Upper lobe of left lung (tissue), 6 donors: Measurements from ENCODE around the gene RAPGEF2. TPM values are rescaled to one million over a fixed set of nuclear protein-coding genes. Genes with fewer than 3 reads are reported as not detected.

Source experiments
- ATAC-seq, 2 donors: fragments of 200-7000 bp; cut with Tn5 transposase; one replicate each; pipeline ENCODE4 v1.9.1; 2022; ENCODE audit warnings: mild to moderate bottlenecking in 2 of 2, moderate library complexity in 2 of 2; ENCODE audit not compliant: low FRiP score in 2 of 2
- DNase-seq, 2 donors: peaks; one replicate each; pipeline ENCODE4 v3.0.0-alpha.2; 2019 to 2020
- H3K27ac ChIP-seq, 4 donors: fragments of 200-600 bp; sonication (generic); one replicate each; pipeline ENCODE4 v1.5.1; 2016 to 2019
- H3K27me3 ChIP-seq, 4 donors: fragments of 200-600 bp; sonication (generic); one replicate each; pipeline ENCODE4 v1.5.1; 2017 to 2019
- H3K36me3 ChIP-seq, 4 donors: fragments of 200-600 bp; sonication (generic); one replicate each; pipeline ENCODE4 v1.5.1; 2016 to 2019
- H3K4me1 ChIP-seq, 4 donors: fragments of 200-600 bp; sonication (generic); one replicate each; pipeline ENCODE4 v1.5.1; 2018 to 2019
- H3K4me3 ChIP-seq, 4 donors: fragments of 200-600 bp; sonication (generic); one replicate each; pipeline ENCODE4 v1.5.1; 2017 to 2019; ENCODE audit warnings: mild to moderate bottlenecking in 2 of 4, moderate library complexity in 1 of 4
- H3K9me3 ChIP-seq, 4 donors: fragments of 200-600 bp; sonication (generic); one replicate each; pipeline ENCODE4 v1.5.1; 2018 to 2019
- EP300 ChIP-seq, 4 donors: sonication (generic); formaldehyde crosslinking; IDR thresholded peaks; one replicate each; pipeline ENCODE4 v1.5.1; 2017; ENCODE audit warnings: antibody characterized with exemption in 4 of 4, control low read depth in 2 of 4
- POLR2A ChIP-seq, 4 donors: fragments of 450-650 bp; IDR thresholded peaks; one replicate each; pipeline ENCODE4 v1.5.1; 2016 to 2017; ENCODE audit warnings: antibody characterized with exemption in 4 of 4, mild to moderate bottlenecking in 2 of 4
- POLR2AphosphoS5 ChIP-seq, 2 donors: sonication (generic); formaldehyde crosslinking; IDR thresholded peaks; one replicate each; pipeline ENCODE4 v1.5.1; 2017; ENCODE audit warnings: antibody characterized with exemption in 2 of 2
- WGBS, 2 donors: methylation state at CpG; one replicate each; pipeline ENCODE4 v1.1.5; 2017 to 2018; 5-methylcytosine and 5-hydroxymethylcytosine counted together
- total RNA-seq, 6 donors: library from RNA; depleted of rRNA in 4 of 6; stranded (reverse); fragments of >200 nt in 4 of 6; gene quantifications; one replicate each; pipeline versions ENCODE4 v1.1.0 to v1.2.1, GENCODE V29; 2016 to 2021
- TF ChIP-seq, protein P1 (sequence below), 6 experiments: fragments of 450-650 bp in 4 of 6; fragments of 200-600 bp in 2 of 6; sonication (generic) in 2 of 6; IDR thresholded peaks; one replicate each; pipeline ENCODE4 v1.5.1; 2016 to 2019; ENCODE audit warnings: antibody characterized with exemption in 6 of 6
- donor health status: DM: no; HTN: no; CAD: no; lungs with moderate emphysema.
- donor health status: DM: no; HTN: yes; CAD: no; lungs with severe emphysema.

The RAPGEF2 gene
- total RNA-seq, 6 donors from 2014 or later: 53.3 to 122 (median 66.3) TPM

DNA sequence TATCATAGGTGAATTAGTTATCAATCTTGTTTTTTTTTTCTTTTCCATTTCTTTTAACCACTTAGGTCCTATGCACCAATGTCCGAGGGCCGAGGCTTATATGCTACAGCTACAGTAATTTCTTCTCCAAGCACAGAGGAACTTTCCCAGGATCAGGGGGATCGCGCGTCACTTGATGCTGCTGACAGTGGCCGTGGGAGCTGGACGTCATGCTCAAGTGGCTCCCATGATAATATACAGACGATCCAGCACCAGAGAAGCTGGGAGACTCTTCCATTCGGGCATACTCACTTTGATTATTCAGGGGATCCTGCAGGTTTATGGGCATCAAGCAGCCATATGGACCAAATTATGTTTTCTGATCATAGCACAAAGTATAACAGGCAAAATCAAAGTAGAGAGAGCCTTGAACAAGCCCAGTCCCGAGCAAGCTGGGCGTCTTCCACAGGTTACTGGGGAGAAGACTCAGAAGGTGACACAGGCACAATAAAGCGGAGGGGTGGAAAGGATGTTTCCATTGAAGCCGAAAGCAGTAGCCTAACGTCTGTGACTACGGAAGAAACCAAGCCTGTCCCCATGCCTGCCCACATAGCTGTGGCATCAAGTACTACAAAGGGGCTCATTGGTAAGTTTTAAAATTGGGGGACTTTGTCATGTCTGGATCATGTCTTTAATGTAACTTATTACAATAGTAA, 250.7 kb downstream of the RAPGEF2 start:
- no peak for DNase-seq
- ATAC-seq: no peak
- H3K27me3 ChIP-seq: no peaks in the 10 kb centered on the region
- no peak overlapping the region for H3K4me3 ChIP-seq
- no peaks in the 10 kb centered on the region for H3K9me3 ChIP-seq
- H3K36me3 ChIP-seq: peaks cover 22 to 87% (median 55%) of the 10 kb centered on the region in 4 donors
- H3K4me1 ChIP-seq: no peaks in the 10 kb centered on the region
- 97% methylated on average over 15 of the region's 15 CpGs for WGBS, 2 donors
- H3K27ac ChIP-seq: no peak overlapping the region
- no peak for TF ChIP-seq POLR2A (IDR thresholded peaks at IDR 0.05)
- no peak for TF ChIP-seq POLR2AphosphoS5 (IDR thresholded peaks at IDR 0.05)
- no peak for TF ChIP-seq EP300 (IDR thresholded peaks at IDR 0.05)
- TF ChIP-seq, protein P1, sequence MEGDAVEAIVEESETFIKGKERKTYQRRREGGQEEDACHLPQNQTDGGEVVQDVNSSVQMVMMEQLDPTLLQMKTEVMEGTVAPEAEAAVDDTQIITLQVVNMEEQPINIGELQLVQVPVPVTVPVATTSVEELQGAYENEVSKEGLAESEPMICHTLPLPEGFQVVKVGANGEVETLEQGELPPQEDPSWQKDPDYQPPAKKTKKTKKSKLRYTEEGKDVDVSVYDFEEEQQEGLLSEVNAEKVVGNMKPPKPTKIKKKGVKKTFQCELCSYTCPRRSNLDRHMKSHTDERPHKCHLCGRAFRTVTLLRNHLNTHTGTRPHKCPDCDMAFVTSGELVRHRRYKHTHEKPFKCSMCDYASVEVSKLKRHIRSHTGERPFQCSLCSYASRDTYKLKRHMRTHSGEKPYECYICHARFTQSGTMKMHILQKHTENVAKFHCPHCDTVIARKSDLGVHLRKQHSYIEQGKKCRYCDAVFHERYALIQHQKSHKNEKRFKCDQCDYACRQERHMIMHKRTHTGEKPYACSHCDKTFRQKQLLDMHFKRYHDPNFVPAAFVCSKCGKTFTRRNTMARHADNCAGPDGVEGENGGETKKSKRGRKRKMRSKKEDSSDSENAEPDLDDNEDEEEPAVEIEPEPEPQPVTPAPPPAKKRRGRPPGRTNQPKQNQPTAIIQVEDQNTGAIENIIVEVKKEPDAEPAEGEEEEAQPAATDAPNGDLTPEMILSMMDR (IDR thresholded peaks at IDR 0.05): no peak

DNA sequence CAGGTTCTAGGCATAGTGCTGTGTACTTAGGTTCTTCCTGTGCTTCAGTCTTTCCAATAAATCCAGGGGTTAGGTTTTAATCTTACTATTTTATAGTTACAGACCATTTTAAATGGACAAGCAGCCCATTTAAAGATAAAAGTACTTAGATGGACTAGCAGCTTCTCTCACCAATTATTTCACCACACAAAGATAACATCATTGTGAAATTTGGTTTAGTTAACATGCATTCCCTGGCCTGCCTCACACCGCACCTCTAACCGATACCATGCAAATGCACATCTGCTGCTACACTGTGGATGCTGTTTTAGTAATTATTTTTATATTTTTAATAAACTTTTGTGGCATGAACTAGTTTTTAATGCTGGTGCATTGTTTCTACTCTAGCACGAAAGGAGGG, 252.6 kb downstream of the RAPGEF2 start:
- DNase-seq (no peak), ATAC-seq (no peak)
- Histone ChIP-seq H3K4me3 (no peak overlapping the region), H3K27me3 (no peaks in the 10 kb centered on the region), H3K9me3 (no peaks in the 10 kb centered on the region), H3K4me1 (no peaks in the 10 kb centered on the region), H3K36me3 (peaks cover 22 to 98% (median 65%) of the 10 kb centered on the region in 4 donors), H3K27ac (no peak overlapping the region)
- TF ChIP-seq, protein P1 (IDR thresholded peaks at IDR 0.05): no peak
- TF ChIP-seq POLR2A (IDR thresholded peaks at IDR 0.05): no peak
- no peak for TF ChIP-seq EP300 (IDR thresholded peaks at IDR 0.05)
- no peak for TF ChIP-seq POLR2AphosphoS5 (IDR thresholded peaks at IDR 0.05)
- 98% methylated on average over 3 of the region's 3 CpGs for WGBS, 2 donors

DNA sequence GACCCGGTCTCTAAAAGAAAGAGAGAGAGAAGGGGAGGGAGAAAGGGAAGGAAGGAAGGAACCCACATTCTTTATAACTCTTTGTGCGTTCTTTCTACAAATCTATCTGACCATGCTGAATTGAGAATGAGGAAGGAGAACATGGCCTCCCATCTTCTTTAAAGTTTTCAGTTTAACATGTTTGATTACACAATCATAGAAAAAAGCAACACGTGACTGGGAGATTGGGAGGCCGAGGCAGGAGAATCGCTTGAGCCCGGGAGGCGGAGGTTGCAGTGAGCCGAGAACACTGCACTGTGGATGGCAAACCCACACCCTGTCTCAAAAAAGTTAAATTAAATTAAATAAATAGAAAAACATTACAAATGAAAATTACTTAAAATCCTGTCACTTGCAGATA, 254.5 kb downstream of the RAPGEF2 start:
- Histone ChIP-seq H3K27ac (no peak overlapping the region), H3K27me3 (no peaks in the 10 kb centered on the region), H3K36me3 (peaks cover 22 to 91% (median 62%) of the 10 kb centered on the region in 4 donors), H3K4me1 (no peaks in the 10 kb centered on the region), H3K9me3 (no peaks in the 10 kb centered on the region), H3K4me3 (no peak overlapping the region)
- 85 to 90% methylated on average over 8 of the region's 8 CpGs for WGBS, 2 donors
- no peak for TF ChIP-seq EP300 (IDR thresholded peaks at IDR 0.05)
- TF ChIP-seq POLR2A (IDR thresholded peaks at IDR 0.05): no peak
- TF ChIP-seq, protein P1 (IDR thresholded peaks at IDR 0.05): no peak
- no peak for TF ChIP-seq POLR2AphosphoS5 (IDR thresholded peaks at IDR 0.05)
- ATAC-seq (no peak), DNase-seq (no peak)

DNA sequence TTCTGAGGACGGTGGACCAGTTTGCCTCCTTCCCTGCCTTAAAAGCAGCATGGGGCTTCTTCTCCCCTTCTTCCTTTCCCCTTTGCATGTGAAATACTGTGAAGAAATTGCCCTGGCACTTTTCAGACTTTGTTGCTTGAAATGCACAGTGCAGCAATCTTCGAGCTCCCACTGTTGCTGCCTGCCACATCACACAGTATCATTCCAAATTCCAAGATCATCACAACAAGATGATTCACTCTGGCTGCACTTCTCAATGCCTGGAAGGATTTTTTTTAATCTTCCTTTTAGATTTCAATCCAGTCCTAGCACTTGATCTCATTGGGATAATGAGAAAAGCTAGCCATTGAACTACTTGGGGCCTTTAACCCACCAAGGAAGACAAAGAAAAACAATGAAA, 255.3 kb downstream of the RAPGEF2 start:
- H3K27ac ChIP-seq: peak overlapping the region in 1 of 4 donors; percentile 42
- peaks cover 16 to 85% (median 54%) of the 10 kb centered on the region in 4 donors for H3K36me3 ChIP-seq
- no peaks in the 10 kb centered on the region for H3K9me3 ChIP-seq
- no peaks in the 10 kb centered on the region for H3K27me3 ChIP-seq
- DNase-seq (no peak), ATAC-seq (peak in 1 of 2 donors; percentile 64)
- TF ChIP-seq POLR2A (IDR thresholded peaks at IDR 0.05): no peak
- no peak for TF ChIP-seq POLR2AphosphoS5 (IDR thresholded peaks at IDR 0.05)
- no peak for TF ChIP-seq EP300 (IDR thresholded peaks at IDR 0.05)
- TF ChIP-seq, protein P1 (IDR thresholded peaks at IDR 0.05): no peak
- H3K4me3 ChIP-seq: no peak overlapping the region
- H3K4me1 ChIP-seq: no peaks in the 10 kb centered on the region
- 86 to 91% methylated on average over 2 of the region's 2 CpGs for WGBS, 2 donors

DNA sequence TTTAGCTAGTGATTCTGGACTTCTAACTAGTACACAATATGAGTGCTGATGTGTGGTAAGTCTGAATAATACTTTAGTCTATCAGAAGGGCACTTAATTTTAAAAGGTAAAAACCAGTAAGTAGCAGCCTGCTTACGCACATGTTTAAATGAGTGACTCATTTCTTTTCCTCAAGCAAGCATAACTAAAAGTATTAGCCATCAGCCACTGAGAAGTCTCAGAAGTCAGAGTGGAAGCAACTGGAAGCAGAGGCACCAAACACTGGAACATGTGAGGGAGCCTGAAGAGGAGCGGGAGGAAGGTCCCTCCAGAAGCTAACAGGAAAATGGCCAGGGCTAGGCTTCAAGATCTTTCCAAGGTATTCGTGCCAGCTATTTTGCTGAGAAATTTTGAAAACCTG, 257.7 kb downstream of the RAPGEF2 start:
- Histone ChIP-seq H3K9me3 (no peaks in the 10 kb centered on the region), H3K4me1 (no peaks in the 10 kb centered on the region), H3K36me3 (peaks cover 11 to 64% (median 38%) of the 10 kb centered on the region in 4 donors), H3K27ac (no peak overlapping the region), H3K4me3 (no peak overlapping the region), H3K27me3 (no peaks in the 10 kb centered on the region)
- 88 to 97% methylated on average over 3 of the region's 3 CpGs for WGBS, 2 donors
- ATAC-seq: no peak
- TF ChIP-seq POLR2A (IDR thresholded peaks at IDR 0.05) (no peak), EP300 (IDR thresholded peaks at IDR 0.05) (no peak), POLR2AphosphoS5 (IDR thresholded peaks at IDR 0.05) (no peak)
- TF ChIP-seq, protein P1 (IDR thresholded peaks at IDR 0.05): no peak
- DNase-seq: no peak
